Esophagus (tissue), 2 donors: ENCODE measurements around the gene CACUL1. TPM values are rescaled to one million over a fixed set of nuclear protein-coding genes. Genes with fewer than 3 reads are reported as not detected.
"Not testable (repeated sequence)": the region's sequence is repeated elsewhere in the genome, so short reads cannot be mapped to it uniquely, and the experiment has no call there.

ENCODE experiments used
- H3K27ac ChIP-seq, 2 donors: one replicate each; pipeline ENCODE4 v1.5.1; 2013; ENCODE audit warnings: low read depth in 2 of 2, mild to moderate bottlenecking in 2 of 2, inconsistent platforms in 1 of 2, low read length in 1 of 2, moderate library complexity in 1 of 2
- H3K27me3 ChIP-seq, 2 donors: one replicate each; pipeline ENCODE4 v1.6.1; 2013; ENCODE audit warnings: low read length in 2 of 2, control low read depth in 1 of 2, mild to moderate bottlenecking in 1 of 2; ENCODE audit not compliant: insufficient read depth in 2 of 2, control insufficient read depth in 1 of 2
- H3K36me3 ChIP-seq, 2 donors: one replicate each; pipeline ENCODE4 v1.6.1; 2013; ENCODE audit warnings: low read length in 1 of 2; ENCODE audit not compliant: control insufficient read depth in 2 of 2, insufficient read depth in 2 of 2
- H3K4me1 ChIP-seq, 2 donors: one replicate each; pipeline ENCODE4 v1.6.1; 2013; ENCODE audit warnings: low read length in 1 of 2; ENCODE audit not compliant: control insufficient read depth in 2 of 2, insufficient read depth in 2 of 2
- H3K4me3 ChIP-seq, 2 donors: one replicate each; pipeline ENCODE4 v1.5.1; 2013; ENCODE audit warnings: low read length in 2 of 2, mild to moderate bottlenecking in 2 of 2, low read depth in 1 of 2, moderate library complexity in 1 of 2
- H3K9me3 ChIP-seq, 2 donors: one replicate each; pipeline ENCODE4 v1.6.1; 2013; ENCODE audit warnings: mild to moderate bottlenecking in 2 of 2, low read depth in 1 of 2, low read length in 1 of 2, moderate library complexity in 1 of 2; ENCODE audit not compliant: control insufficient read depth in 2 of 2, insufficient read depth in 1 of 2
- WGBS, 2 donors: extraction: QIAGEN DNeasy Blood & Tissue Kit; methylation state at CpG; one replicate each; pipeline ENCODE4 v1.1.7; 2013; 5-methylcytosine and 5-hydroxymethylcytosine counted together
- polyA plus RNA-seq, 2 donors: library from polyadenylated mRNA; stranded (reverse); fragments of 200-250 nt; gene quantifications; one replicate each; pipeline ENCODE4 v1.2.3, GENCODE V29; 2013
- donor health status: healthy with polysubstance abuse.
- donor health status: Bipolar disorder and iron deficiency.

Gene CACUL1
- polyA plus RNA-seq, 2 donors, result 6.5 to 6.9 TPM

- no peaks in the 10 kb centered on the region for H3K36me3 ChIP-seq
- H3K27ac ChIP-seq, result no peak overlapping the region
- 92 to 95% methylated on average over 3 of the region's 3 CpGs for WGBS, 2 donors
- H3K27me3 ChIP-seq, result no peaks in the 10 kb centered on the region
- H3K4me3 ChIP-seq, result no peak overlapping the region
- no peaks in the 10 kb centered on the region for H3K4me1 ChIP-seq
- H3K9me3 ChIP-seq, result peaks cover 0 to 5% of the 10 kb centered on the region in 2 donors
Measured at GRCh38 chr10:118663176-118663575, 91.6 kb downstream of the CACUL1 start.

- no peak overlapping the region for H3K4me3 ChIP-seq
- H3K9me3 ChIP-seq, result peaks cover 0 to 5% of the 10 kb centered on the region in 2 donors
- no peaks in the 10 kb centered on the region for H3K27me3 ChIP-seq
- WGBS, 2 donors, result 83 to 87% methylated on average over 4 of the region's 4 CpGs
- no peaks in the 10 kb centered on the region for H3K4me1 ChIP-seq
- H3K36me3 ChIP-seq, result no peaks in the 10 kb centered on the region
- H3K27ac ChIP-seq, result no peak overlapping the region
Measured at GRCh38 chr10:118662228-118663035, 92.3 kb downstream of the CACUL1 start.

GRCh38 chr10:118658762-118659161, 96.0 kb downstream of the CACUL1 start:
- Histone ChIP-seq H3K4me1 (no peaks in the 10 kb centered on the region), H3K27ac (no peak overlapping the region), H3K9me3 (peaks cover 0 to 5% of the 10 kb centered on the region in 2 donors), H3K36me3 (no peaks in the 10 kb centered on the region), H3K4me3 (no peak overlapping the region), H3K27me3 (no peaks in the 10 kb centered on the region)
- 45 to 67% methylated on average over 3 of the region's 3 CpGs for WGBS, 2 donors

- H3K9me3 ChIP-seq, H3K4me1 ChIP-seq, H3K27ac ChIP-seq, H3K27me3 ChIP-seq, H3K4me3 ChIP-seq, H3K36me3 ChIP-seq: not testable (repeated sequence)
- 61 to 67% methylated on average over 1 of the region's 1 CpG for WGBS, 2 donors
Measured at GRCh38 chr10:118658168-118658567, 96.6 kb downstream of the CACUL1 start.

- not testable (repeated sequence) for H3K4me3 ChIP-seq, H3K36me3 ChIP-seq, H3K27me3 ChIP-seq, H3K4me1 ChIP-seq, H3K27ac ChIP-seq, H3K9me3 ChIP-seq
- WGBS, 2 donors, result 62 to 84% methylated on average over 1 of the region's 1 CpG
Measured at GRCh38 chr10:118645294-118645693, 109.5 kb downstream of the CACUL1 start.

GRCh38 chr10:118642228-118642627, 112.5 kb downstream of the CACUL1 start:
- H3K4me3 ChIP-seq, result no peak overlapping the region
- no peaks in the 10 kb centered on the region for H3K27me3 ChIP-seq
- WGBS, 2 donors, result 74 to 76% methylated on average over 2 of the region's 2 CpGs
- H3K9me3 ChIP-seq, result peaks cover 0 to 13% of the 10 kb centered on the region in 2 donors
- H3K36me3 ChIP-seq, result no peaks in the 10 kb centered on the region
- no peaks in the 10 kb centered on the region for H3K4me1 ChIP-seq
- H3K27ac ChIP-seq, result no peak overlapping the region

GRCh38 chr10:118638680-118639079, 116.1 kb downstream of the CACUL1 start:
- H3K9me3 ChIP-seq, result peaks cover 0 to 14% of the 10 kb centered on the region in 2 donors
- H3K36me3 ChIP-seq, result no peaks in the 10 kb centered on the region
- 79 to 82% methylated on average over 9 of the region's 9 CpGs for WGBS, 2 donors
- H3K4me1 ChIP-seq, result no peaks in the 10 kb centered on the region
- no peak overlapping the region for H3K4me3 ChIP-seq
- H3K27me3 ChIP-seq, result no peaks in the 10 kb centered on the region
- no peak overlapping the region for H3K27ac ChIP-seq

GRCh38 chr10:118635674-118636402, 118.9 kb downstream of the CACUL1 start:
- H3K27ac ChIP-seq, result no peak overlapping the region
- H3K27me3 ChIP-seq, result no peaks in the 10 kb centered on the region
- H3K9me3 ChIP-seq, result peaks cover 0 to 5% of the 10 kb centered on the region in 2 donors
- no peaks in the 10 kb centered on the region for H3K4me1 ChIP-seq
- no peak overlapping the region for H3K4me3 ChIP-seq
- WGBS, 2 donors, result 85 to 87% methylated on average over 4 of the region's 4 CpGs
- H3K36me3 ChIP-seq, result no peaks in the 10 kb centered on the region

- Histone ChIP-seq H3K4me3 (no peak overlapping the region), H3K36me3 (no peaks in the 10 kb centered on the region), H3K9me3 (peaks cover 0 to 5% of the 10 kb centered on the region in 2 donors), H3K4me1 (no peaks in the 10 kb centered on the region), H3K27me3 (no peaks in the 10 kb centered on the region), H3K27ac (no peak overlapping the region)
- 73 to 81% methylated on average over 7 of the region's 7 CpGs for WGBS, 2 donors
Measured at GRCh38 chr10:118633786-118634185, 121.0 kb downstream of the CACUL1 start.
